Fibroblast of gingiva (primary cell): Measurements from ENCODE around the gene SETD2.
A peak's percentile ranks its signal among the peaks of the same experiment; 100 is the strongest.

Source experiments
- DNase-seq: peaks from one replicate; pipeline ENCODE4 v3.0.0-alpha.2; 2011; ENCODE audit warnings: low read depth

The SETD2 gene

DNA sequence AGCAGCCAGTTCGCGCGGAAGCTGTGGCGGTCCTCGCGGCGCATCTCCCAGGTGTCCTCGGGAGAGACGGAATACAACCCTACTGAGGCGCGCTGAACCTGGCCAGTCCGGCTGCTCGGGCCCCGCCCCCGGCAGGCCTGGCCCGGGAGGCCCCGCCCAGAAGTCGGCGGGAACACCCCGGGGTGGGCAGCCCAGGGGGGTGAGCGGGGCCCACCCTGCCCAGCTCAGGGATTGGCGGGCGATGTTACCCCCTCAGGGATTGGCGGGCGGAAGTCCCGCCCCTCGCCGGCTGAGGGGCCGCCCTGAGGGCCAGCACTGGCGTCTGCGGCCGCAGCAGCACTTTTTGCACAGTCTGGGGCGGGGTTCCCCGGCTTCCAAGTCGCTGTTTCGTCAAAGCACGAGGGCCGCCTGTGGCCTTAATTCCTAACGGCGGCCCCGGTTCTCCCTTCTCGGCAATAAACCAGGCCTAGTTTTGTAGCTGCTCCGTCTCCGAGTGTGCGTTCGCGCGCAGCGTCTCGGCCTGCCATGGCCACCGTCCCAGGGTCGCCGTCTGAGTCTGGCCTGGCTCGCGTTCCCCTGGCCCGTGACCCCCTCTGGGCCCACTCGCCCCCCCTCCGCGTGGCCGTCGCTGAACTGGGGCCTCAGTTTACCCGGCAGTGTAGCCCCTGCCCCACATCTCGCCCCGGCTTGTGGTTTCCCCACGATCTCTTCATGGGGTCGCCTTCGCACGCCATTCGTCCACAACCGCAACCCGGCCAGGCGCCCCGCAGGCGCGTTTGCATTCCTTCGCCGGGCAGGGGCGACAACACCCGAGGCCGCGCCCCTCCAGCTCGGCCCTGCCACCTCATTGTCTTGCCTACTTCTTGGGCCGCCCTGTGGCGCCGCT lies 154.4 kb downstream of the SETD2 start:
- peak; percentile 95 for DNase-seq

DNA sequence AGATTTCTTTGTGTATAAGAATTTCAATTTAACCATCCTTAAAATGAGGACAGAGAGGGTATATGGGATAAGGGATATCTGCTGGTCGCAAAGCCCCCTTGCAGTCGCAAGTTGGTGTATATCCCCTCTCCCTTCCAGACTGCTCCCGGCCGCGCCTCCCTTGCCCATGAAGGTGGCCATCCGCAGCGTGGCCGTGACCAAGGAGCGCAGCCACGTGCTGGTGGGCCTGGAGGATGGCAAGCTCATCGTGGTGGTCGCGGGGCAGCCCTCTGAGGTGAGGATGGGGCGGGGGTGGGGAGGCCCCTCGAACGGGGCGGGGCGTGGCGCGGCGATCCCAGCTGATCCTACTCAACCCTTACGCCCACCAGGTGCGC lies 155.1 kb downstream of the SETD2 start:
- no peak for DNase-seq

DNA sequence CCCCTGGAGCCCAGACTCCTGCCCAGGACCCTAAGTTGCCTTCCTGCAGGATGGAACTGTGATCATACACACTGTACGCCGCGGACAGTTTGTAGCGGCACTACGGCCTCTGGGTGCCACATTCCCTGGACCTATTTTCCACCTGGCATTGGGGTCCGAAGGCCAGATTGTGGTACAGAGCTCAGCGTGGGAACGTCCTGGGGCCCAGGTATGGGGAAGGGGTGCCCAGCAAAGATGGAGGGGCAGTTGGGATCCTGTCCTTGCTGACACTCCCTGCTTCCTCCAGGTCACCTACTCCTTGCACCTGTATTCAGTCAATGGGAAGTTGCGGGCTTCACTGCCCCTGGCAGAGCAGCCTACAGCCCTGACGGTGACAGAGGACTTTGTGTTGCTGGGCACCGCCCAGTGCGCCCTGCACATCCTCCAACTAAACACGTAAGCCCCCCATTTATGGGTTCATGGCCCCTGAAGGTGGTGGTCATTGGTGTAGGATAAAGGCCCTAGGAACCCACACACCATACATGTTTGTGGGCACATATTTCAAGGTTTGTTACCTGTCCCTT lies 155.6 kb downstream of the SETD2 start:
- no peak for DNase-seq

DNA sequence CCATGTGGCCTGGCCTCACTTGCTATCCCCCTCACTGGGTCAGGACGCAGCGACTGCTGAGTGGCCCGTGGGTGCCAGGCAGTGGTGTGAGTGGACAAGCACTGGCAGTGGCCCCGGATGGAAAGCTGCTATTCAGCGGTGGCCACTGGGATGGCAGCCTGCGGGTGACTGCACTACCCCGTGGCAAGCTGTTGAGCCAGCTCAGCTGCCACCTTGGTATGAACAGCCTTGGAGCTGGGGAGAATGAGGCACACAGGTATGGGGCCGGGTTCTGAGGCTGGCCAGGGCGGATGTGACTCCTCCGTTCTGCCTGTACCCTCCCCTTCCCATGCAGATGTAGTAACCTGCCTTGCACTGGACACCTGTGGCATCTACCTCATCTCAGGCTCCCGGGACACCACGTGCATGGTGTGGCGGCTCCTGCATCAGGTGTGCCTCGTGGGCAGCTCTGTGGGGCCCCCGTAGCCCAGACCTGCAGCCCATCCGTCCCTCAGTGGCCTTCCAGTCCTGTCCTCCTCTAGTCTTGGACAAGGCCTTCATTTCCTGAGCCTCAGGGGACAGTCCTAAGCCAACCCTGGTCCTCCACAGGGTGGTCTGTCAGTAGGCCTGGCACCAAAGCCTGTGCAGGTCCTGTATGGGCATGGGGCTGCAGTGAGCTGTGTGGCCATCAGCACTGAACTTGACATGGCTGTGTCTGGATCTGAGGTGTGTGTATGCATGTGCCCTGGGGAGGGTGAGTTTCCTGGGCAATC lies 156.3 kb downstream of the SETD2 start:
- DNase-seq, result no peak

DNA sequence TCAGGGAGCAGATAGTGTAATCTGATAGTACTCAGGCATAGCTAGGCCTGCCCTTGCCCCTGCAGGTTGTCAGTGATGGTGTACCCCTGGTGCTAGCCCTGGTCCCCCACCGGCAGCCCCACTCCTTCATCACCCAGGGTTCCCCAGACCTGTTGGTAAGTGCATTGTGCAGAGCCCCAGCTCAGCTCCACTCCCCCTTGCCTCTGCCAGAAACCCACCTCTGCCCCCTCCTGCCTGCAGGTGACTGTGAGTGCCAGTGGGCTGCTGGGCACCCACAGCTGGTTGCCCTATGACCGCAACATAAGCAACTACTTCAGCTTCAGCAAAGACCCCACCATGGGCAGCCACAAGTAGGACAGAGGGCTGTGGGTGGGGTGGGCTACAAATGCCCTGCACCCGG lies 156.9 kb downstream of the SETD2 start:
- no peak for DNase-seq

DNA sequence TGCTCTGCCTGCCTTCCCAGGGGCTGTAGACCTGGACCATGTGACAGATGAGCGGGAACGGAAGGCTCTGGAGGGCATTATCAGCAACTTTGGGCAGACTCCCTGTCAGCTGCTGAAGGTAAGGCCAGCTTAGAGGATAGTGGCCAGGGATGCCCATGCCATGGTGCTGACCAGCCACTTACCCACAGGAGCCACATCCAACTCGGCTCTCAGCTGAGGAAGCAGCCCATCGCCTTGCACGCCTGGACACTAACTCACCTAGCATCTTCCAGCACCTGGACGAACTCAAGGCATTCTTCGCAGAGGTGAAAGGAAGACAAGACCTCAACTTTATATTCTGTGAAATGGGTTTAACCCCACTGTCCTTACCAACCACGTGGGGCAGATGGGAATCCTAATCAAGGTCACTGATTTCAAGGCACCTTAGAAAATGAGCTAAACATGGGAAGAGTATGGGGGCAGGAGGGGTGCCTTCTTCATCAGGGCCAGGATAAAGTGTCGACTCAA lies 157.7 kb downstream of the SETD2 start:
- DNase-seq, result no peak

DNA sequence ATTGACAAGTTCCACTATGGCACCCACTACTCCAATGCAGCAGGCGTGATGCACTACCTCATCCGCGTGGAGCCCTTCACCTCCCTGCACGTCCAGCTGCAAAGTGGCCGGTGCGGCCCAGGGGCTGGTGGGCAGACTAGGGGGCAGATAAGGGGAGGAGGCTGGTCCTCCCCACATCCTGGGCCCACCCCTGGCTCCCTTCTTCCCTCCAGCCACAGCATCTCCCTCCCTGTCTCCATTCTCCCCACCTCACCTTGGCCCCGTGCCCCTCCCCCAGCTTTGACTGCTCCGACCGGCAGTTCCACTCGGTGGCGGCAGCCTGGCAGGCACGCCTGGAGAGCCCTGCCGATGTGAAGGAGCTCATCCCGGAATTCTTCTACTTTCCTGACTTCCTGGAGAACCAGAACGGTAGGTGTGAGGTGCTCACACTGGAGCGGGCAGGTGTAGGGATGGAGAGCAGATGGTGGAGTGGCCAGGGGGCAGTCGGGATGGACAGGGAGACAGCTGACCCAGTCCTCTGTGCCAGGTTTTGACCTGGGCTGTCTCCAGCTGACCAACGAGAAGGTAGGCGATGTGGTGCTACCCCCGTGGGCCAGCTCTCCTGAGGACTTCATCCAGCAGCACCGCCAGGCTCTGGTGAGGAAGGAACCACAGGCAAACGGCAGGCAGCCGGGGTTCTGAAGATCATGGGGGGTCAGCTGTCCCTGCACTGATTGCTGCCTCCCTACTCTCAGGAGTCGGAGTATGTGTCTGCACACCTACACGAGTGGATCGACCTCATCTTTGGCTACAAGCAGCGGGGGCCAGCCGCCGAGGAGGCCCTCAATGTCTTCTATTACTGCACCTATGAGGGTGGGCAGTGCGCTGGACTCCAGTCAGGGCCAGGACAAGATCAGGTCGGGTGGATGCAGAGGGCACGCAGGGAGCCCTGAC lies 158.4 kb downstream of the SETD2 start:
- DNase-seq, result no peak

DNA sequence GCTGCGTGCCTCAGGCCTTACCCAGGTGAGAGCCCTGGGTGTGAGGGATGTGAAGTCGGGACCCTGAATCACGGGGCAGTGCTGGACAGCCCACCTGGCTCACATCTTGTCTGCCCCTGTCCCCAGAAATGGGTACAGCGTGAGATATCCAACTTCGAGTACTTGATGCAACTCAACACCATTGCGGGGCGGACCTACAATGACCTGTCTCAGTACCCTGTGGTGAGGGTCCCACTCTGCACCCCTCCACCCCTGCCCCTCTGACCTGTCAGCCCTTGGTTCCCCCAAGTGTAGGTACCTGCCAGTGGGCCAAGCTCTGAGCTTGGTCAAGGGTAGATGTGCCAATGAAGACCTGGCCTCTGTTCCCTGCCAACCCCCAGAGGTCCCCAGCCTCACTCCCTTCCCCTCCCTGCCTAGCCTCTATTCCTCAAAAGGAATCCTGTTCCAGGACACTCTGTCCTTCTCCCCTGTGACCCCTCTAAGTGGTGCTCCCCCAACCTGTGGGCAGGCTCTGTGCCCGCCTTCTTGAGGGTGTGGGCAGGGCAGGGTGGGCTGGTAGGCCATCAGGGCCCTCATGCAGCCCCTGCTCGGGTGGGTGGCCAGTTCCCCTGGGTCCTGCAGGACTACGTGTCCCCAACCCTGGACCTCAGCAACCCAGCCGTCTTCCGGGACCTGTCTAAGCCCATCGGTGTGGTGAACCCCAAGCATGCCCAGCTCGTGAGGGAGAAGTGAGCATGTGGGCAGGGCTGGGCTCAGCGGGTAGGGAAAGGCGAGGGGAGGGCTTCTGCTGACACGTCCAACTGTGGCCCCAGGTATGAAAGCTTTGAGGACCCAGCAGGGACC lies 159.3 kb downstream of the SETD2 start:
- no peak for DNase-seq

DNA sequence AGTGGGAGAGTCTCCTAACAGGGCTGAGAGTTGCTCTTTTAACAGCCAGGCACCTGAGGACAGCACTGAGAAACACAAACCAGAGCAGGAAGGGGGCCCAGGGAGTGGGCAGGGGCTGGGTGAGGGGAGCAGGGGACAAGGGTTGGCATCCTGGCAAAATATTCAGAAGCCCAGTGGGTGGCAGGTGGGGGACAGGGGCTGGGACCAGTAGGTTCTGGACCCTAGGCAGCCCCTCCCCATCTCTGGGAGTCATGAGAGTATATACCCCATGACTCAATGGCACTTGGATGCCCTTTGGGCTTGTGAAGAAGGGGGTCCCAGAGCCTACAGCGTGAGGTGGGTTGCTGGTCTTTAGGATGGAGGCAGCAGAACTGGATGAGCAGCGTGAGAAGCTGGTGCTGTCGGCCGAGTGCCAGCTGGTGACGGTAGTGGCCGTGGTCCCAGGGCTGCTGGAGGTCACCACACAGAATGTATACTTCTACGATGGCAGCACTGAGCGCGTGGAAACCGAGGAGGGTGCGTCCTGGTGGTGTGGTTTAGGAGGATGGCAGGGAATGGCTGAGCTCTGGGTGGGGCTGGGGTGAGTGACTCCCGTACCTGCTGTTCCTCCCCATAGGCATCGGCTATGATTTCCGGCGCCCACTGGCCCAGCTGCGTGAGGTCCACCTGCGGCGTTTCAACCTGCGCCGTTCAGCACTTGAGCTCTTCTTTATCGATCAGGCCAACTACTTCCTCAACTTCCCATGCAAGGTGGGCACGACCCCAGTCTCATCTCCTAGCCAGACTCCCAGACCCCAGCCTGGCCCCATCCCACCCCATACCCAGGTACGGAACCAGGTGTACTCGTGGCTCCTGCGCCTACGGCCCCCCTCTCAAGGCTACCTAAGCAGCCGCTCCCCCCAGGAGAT lies 160.2 kb downstream of the SETD2 start:
- no peak for DNase-seq

DNA sequence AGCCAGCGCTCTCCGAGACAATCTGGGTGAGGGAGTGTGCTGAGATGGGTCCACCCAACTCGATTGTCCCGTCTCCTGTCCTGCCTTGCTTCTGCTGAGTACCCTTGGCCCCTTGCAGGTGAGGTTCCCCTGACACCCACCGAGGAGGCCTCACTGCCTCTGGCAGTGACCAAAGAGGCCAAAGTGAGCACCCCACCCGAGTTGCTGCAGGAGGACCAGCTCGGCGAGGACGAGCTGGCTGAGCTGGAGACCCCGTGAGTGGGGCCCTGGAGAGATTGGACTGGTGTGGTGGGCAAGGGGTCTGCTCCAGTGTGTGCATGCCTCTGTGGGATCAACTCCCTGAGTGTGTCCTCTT lies 160.9 kb downstream of the SETD2 start:
- no peak for DNase-seq

DNA sequence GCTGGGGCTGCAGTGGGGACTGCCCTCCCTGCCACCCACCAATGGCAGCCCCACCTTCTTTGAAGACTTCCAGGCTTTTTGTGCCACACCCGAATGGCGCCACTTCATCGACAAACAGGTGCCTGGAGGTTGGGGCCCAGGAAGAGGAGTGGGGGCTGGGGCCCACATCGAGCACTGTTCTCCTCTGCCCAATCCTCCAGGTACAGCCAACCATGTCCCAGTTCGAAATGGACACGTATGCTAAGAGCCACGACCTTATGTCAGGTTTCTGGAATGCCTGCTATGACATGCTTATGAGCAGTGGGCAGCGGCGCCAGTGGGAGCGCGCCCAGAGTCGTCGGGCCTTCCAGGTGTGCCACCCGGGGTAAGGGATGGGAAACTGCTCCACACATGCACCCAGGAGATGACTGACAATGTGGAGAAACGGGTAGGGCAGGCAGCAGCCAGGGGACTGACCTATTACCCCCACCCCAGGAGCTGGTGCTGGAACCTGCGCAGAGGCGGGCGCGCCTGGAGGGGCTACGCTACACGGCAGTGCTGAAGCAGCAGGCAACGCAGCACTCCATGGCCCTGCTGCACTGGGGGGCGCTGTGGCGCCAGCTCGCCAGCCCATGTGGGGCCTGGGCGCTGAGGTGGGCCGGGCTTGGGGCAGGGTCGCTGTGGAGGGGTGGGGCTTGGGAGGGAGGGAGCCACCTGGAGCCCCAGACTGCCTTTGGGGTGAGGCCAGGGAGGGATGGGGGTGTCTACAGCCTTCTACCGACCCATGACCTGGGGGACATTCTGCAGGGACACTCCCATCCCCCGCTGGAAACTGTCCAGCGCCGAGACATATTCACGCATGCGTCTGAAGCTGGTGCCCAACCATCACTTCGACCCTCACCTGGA lies 161.5 kb downstream of the SETD2 start:
- DNase-seq, result no peak

DNA sequence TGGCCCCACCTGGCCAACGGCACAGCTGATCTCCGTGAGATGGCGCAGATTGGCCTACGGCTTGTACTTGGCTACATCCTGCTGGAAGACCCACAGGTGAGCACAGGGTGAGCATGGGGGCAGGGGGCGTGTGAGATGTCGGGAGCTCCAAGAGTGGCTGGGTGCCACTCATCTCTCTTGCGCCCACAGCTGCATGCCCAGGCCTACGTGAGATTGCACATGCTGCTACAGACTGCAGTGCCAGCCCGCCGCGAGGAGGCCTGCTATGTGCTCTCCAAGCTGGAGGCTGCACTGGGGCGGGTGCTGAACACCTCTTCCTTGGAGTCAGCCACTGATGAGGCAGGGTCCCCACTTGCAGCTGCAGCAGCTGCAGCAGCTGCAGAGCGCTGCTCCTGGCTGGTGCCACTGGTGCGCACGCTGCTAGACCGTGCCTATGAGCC lies 162.2 kb downstream of the SETD2 start:
- DNase-seq, result no peak

DNA sequence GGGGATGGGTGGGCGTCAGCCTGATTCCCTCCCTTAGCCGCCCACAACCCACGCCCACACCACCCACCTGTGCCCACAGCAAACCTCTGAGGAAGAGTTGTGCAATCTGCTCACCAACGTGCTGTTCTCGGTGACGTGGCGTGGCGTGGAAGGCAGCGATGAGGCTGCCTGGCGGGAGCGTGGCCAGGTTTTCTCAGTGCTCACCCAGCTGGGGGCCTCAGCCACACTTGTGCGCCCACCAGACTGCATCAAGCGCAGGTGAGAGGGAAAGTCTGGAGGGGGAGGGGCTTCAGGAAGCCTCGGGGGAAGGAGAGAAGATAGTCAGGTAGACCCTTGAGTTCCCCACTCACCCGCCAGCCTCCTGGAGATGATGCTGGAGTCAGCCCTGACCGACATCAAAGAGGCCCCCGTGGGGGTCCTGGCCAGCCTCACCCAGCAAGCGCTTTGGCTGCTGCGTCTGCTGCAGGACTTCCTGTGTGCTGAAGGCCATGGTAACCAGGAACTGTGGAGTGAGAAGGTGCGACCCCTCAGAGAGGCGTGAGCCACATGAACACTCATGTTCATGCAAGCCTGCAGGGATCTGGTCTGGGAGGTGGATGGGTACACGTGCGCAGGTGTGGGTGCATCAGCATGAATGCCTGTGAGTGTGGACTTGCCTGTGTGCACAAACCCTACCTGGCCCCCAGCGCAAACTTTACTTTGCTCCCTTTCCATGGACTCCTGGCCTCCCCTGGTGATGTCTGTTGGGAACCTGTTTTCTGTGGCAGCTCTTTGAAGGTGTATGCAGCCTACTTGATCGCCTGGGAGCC lies 162.8 kb downstream of the SETD2 start:
- no peak for DNase-seq

DNA sequence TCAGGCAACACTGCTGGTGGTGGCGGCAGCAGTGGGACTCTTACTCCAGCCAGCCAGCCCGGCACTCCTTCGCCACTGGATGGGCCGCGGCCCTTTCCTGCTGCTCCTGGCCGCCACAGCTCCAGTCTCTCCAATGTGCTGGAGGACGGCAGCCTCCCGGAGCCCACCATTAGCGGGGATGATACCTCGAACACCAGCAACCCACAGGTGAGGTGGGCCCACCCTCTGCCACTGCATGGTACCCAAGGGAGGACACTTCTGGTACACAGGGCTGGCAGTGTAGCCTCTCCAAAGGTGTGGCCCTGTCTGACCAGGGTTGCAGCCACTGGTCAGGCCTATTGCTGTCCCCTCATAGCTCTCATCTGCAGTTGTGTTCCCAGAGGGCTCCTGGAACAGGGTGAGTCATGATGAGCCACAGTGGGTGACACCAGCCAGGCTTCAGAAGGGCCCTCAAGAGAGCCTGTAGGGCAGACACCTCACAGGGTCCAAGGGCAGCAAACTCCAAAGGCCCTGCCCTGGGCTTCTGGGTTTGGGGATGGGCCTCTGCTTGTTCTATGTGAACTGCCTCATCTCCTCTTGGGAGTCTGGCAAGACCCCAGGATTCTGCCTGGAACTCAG lies 163.6 kb downstream of the SETD2 start:
- DNase-seq, result no peak

DNA sequence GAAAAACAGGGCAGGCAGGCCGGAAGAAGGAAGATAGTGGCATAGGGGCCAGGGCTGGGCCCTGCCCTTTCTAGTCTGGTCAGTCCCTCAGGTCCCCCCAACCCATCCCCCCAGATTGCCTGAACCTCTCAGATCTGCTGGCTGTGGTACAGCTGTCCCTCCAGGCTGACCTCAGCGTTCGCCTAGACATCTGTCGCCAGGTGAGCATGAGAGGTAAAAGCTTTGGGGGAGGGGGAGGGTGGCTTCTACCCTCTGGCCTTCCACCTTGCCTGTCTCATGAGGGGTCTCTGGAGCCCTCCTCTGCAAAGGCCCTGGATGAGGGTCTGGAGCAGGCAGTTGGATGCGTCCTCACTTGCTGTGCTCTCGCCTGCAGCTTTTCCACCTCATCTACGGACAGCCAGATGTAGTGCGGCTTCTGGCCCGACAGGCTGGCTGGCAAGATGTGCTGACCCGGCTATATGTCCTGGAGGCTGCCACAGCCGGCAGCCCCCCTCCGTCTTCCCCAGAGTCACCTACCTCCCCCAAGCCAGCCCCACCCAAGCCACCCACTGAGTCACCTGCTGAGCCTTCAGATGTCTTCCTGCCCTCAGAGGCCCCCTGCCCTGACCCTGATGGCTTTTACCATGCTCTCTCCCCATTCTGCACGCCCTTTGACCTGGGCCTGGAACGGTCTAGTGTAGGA lies 164.3 kb downstream of the SETD2 start:
- no peak for DNase-seq

DNA sequence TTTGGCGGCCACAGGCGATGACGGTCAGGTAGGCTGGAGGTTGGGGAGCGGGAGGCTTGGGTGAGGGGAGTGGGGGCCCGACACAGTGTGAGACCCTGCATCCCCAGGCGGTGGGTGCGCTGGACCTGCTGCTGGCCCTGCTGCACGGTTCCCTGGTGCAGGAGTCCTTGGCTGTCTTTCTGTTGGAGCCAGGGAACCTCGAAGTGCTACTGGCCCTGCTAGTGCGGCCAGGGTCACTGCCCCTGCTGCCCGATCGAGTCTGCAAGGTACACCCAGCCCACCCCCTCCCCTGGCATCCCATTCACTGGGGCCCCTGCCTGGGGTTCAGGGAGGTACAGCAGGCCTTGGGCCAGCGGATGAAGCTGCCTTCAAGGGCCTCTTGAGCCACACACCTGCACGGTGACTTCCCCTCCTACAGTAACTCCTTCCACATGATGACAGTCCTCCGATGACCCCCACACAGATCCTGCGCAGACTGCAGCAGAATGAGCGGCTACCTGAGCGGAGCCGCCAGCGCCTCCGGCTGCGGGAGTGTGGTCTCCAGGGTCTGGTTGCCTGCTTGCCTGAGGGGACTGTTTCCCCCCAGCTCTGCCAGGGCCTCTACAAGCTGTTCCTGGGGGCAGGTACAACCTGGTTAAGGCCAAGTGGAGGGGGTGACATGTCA lies 164.9 kb downstream of the SETD2 start:
- no peak for DNase-seq
